Smooth muscle cell (in vitro differentiated cells): ENCODE data around the gene SLC41A3. TPM values are rescaled to one million over a fixed set of nuclear protein-coding genes. Genes with fewer than 3 reads are reported as not detected.

Source experiments
- DNase-seq: peaks from one replicate; lab custom pipeline; 2025; ENCODE audit not compliant: unreplicated experiment; lab: John Stamatoyannopoulos, UW
- H2AFZ ChIP-seq: fragments of 200-600 bp; sonication (generic); 2 replicates; pipeline ENCODE4 v1.6.0; 2016; ENCODE audit warnings: antibody characterized with exemption, low read depth, mild to moderate bottlenecking
- H3F3A ChIP-seq: fragments of 200-600 bp; sonication (generic); 2 replicates; pipeline ENCODE4 v1.6.0; 2017; ENCODE audit warnings: antibody characterized with exemption, low read depth
- H3K27ac ChIP-seq: fragments of 200-600 bp; sonication (generic); 2 replicates; pipeline ENCODE4 v1.5.1; 2016; ENCODE audit warnings: low read depth, mild to moderate bottlenecking
- H3K27me3 ChIP-seq: fragments of 200-600 bp; sonication (generic); 2 replicates; pipeline ENCODE4 v1.6.1; 2016; ENCODE audit warnings: low read depth, mild to moderate bottlenecking
- H3K36me3 ChIP-seq: fragments of 200-600 bp; sonication (generic); 2 replicates; pipeline ENCODE4 v1.5.1; 2016; ENCODE audit warnings: low read depth
- H3K4me1 ChIP-seq: fragments of 200-600 bp; sonication (generic); 2 replicates; pipeline ENCODE4 v1.5.1; 2016; ENCODE audit warnings: low read depth
- H3K4me2 ChIP-seq: fragments of 200-600 bp; sonication (generic); 2 replicates; pipeline ENCODE4 v1.6.0; 2016; ENCODE audit warnings: mild to moderate bottlenecking
- H3K4me3 ChIP-seq: fragments of 200-600 bp; sonication (generic); 2 replicates; pipeline ENCODE4 v1.5.1; 2016; ENCODE audit warnings: mild to moderate bottlenecking
- H3K79me2 ChIP-seq: fragments of 200-600 bp; sonication (generic); 2 replicates; pipeline ENCODE4 v1.6.0; 2016; ENCODE audit warnings: low read depth, mild to moderate bottlenecking
- H3K9ac ChIP-seq: fragments of 200-600 bp; sonication (generic); 2 replicates; pipeline ENCODE4 v1.6.0; 2016; ENCODE audit warnings: low read depth
- H3K9me3 ChIP-seq: fragments of 200-600 bp; sonication (generic); replicated peaks from 2 replicates; pipeline ENCODE4 v1.5.1; 2016; ENCODE audit warnings: low read depth
- H4K20me1 ChIP-seq: fragments of 200-600 bp; sonication (generic); 2 replicates; pipeline ENCODE4 v1.6.0; 2016; ENCODE audit warnings: low read depth
- WGBS: methylation state at CpG from one replicate; pipeline ENCODE4 v1.1.7; 2016; ENCODE audit warnings: low lambda C conversion rate; 5-methylcytosine and 5-hydroxymethylcytosine counted together
- polyA plus RNA-seq: library from polyadenylated mRNA; unstranded; fragments of >200 nt; fragmentation: Nextera tagmentation; extraction: Ambion mirVana; gene quantifications from 2 replicates; pipeline ENCODE4 v1.2.1, GENCODE V29; 2016
- total RNA-seq: library from RNA; depleted of rRNA; stranded (reverse); fragments of >200 nt; gene quantifications from 2 replicates; pipeline ENCODE4 v1.2.3, GENCODE V29; 2014
- TF ChIP-seq, protein P1 (sequence below): fragments of 200-600 bp; sonication (generic); IDR thresholded peaks from 2 replicates; pipeline ENCODE4 v1.5.1; 2017; ENCODE audit warnings: borderline replicate concordance, mild to moderate bottlenecking, antibody characterized with exemption; ENCODE audit not compliant: insufficient read depth, poor library complexity, severe bottlenecking

SLC41A3 gene
- total and polyA plus RNA-seq, 2 experiments from 2014 or later = 20.7 to 23.9 TPM

GRCh38 chr3:126033765-126034164, 50.2 kb downstream of the SLC41A3 start:
- no peak for DNase-seq
- TF ChIP-seq, protein P1, sequence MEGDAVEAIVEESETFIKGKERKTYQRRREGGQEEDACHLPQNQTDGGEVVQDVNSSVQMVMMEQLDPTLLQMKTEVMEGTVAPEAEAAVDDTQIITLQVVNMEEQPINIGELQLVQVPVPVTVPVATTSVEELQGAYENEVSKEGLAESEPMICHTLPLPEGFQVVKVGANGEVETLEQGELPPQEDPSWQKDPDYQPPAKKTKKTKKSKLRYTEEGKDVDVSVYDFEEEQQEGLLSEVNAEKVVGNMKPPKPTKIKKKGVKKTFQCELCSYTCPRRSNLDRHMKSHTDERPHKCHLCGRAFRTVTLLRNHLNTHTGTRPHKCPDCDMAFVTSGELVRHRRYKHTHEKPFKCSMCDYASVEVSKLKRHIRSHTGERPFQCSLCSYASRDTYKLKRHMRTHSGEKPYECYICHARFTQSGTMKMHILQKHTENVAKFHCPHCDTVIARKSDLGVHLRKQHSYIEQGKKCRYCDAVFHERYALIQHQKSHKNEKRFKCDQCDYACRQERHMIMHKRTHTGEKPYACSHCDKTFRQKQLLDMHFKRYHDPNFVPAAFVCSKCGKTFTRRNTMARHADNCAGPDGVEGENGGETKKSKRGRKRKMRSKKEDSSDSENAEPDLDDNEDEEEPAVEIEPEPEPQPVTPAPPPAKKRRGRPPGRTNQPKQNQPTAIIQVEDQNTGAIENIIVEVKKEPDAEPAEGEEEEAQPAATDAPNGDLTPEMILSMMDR = no peak
- Histone ChIP-seq H2AFZ (no peak overlapping the region), H3K9me3 (no peaks in the 10 kb centered on the region), H3K36me3 (no peaks in the 10 kb centered on the region), H3K4me1 (no peaks in the 10 kb centered on the region), H3K27ac (no peak overlapping the region), H3K4me3 (no peak overlapping the region), H3K79me2 (no peaks in the 10 kb centered on the region), H4K20me1 (no peaks in the 10 kb centered on the region), H3F3A (no peaks in the 10 kb centered on the region), H3K4me2 (no peak overlapping the region), H3K9ac (no peak overlapping the region), H3K27me3 (no peaks in the 10 kb centered on the region)
- WGBS = 93% methylated on average over 5 of the region's 5 CpGs

DNA sequence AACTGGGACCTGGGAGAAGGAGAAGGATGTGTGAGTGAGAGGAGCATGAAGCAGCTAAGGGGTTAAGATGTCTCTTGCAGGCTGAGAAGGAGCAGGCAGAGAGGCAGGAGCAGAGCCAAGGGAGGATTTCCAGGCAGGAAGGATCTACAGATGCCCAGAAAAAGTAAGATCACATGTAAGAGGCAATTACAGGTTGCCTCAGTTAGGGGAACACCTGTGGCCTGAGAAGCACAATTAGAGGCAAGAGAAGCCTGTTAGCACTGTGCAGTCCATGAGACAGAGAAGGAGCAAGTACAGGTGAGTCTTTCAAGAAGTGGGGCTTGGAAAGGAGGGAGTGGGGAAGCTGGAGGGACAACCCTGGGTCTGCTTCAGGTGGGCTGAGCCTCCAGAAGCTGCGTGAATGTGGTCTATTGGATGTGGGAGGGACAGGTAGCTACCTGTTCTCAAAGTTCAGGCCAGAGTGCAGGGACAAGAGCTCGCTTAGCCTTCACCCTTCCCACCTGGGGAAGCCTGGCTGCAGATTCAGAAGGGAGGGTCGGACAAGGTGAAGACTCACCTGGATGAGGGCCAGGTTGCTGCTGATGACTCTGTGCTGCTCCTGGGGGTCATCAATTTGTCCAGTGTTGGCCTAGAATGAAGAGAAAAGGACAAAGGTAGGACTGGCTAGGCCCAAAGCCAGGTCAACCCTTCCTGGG, 50.7 kb downstream of the SLC41A3 start:
- Histone ChIP-seq H3F3A (no peaks in the 10 kb centered on the region), H3K27ac (no peak overlapping the region), H3K4me3 (no peak overlapping the region), H4K20me1 (no peaks in the 10 kb centered on the region), H2AFZ (no peak overlapping the region), H3K9me3 (peaks cover under 1% of the 10 kb centered on the region), H3K4me2 (no peak overlapping the region), H3K4me1 (no peaks in the 10 kb centered on the region), H3K36me3 (no peaks in the 10 kb centered on the region), H3K27me3 (no peaks in the 10 kb centered on the region), H3K79me2 (no peaks in the 10 kb centered on the region), H3K9ac (no peak overlapping the region)
- DNase-seq = no peak
- TF ChIP-seq, protein P1 = no peak
- 92% methylated on average over 3 of the region's 3 CpGs for WGBS

DNA sequence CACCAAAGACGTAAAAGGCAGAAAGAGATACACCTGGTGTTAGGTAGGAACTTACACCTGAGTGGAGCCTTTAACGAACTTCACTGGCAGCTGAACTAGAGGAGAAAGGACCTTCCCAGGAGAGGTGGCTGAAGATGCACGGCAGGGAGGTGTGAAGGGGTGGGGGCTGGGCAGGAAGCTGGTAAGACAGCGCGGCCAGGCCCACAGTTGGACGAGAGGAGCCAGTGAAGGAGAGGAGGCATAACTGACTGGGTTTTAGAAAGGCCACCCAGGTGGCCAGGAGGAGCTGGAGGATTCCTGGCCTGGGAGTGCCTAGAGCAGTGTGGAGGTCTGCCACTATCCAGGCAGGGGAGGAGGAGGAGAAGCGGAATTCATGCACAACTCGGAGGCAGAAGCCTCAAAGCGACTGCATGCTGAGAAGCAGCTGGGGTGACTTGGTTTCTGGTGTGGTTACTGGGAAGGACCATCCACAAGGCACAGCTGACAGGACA, 51.9 kb downstream of the SLC41A3 start:
- Histone ChIP-seq H3K4me2 (no peak overlapping the region), H3K9me3 (peaks cover 6% of the 10 kb centered on the region), H4K20me1 (no peaks in the 10 kb centered on the region), H2AFZ (no peak overlapping the region), H3F3A (no peaks in the 10 kb centered on the region), H3K4me3 (no peak overlapping the region), H3K36me3 (no peaks in the 10 kb centered on the region), H3K4me1 (no peaks in the 10 kb centered on the region), H3K79me2 (no peaks in the 10 kb centered on the region), H3K27me3 (no peaks in the 10 kb centered on the region), H3K9ac (no peak overlapping the region), H3K27ac (no peak overlapping the region)
- TF ChIP-seq, protein P1 = no peak
- DNase-seq = no peak
- 80% methylated on average over 9 of the region's 9 CpGs for WGBS

- no peak for DNase-seq
- TF ChIP-seq, protein P1 = no peak
- Histone ChIP-seq H4K20me1 (no peaks in the 10 kb centered on the region), H3K9ac (no peak overlapping the region), H3F3A (no peaks in the 10 kb centered on the region), H3K27ac (no peak overlapping the region), H3K27me3 (no peaks in the 10 kb centered on the region), H2AFZ (no peak overlapping the region), H3K4me1 (no peaks in the 10 kb centered on the region), H3K4me2 (no peak overlapping the region), H3K79me2 (no peaks in the 10 kb centered on the region), H3K9me3 (peaks cover 6% of the 10 kb centered on the region), H3K4me3 (no peak overlapping the region), H3K36me3 (no peaks in the 10 kb centered on the region)
- 93% methylated on average over 1 of the region's 1 CpG for WGBS
These were observed 53.5 kb downstream of the SLC41A3 start for GRCh38 chr3:126030455-126030854.
